DMS153 treated with DMSO at 0.1 percent for 48 hours (cell line): ENCODE data around the gene C1orf210.
A peak's percentile ranks its signal among the peaks of the same experiment; 100 is the strongest.

Source experiments
- DNase-seq: peaks from one replicate; lab custom pipeline; 2025; ENCODE audit not compliant: unreplicated experiment; lab: John Stamatoyannopoulos, UW

C1orf210 gene

GRCh38 chr1:43285269-43285990 lies at the start of gene C1orf210:
Gene C1orf210 (minus strand): TSS chr1:43285581. CDS start chr1:43283270, 2,311 bp downstream.
- DNase-seq: peak; percentile 92

GRCh38 chr1:43334453-43335205 lies 49.2 kb upstream of the C1orf210 start:
- no peak for DNase-seq

- DNase-seq: peak; percentile 53
Measured at GRCh38 chr1:43331688-43332087, 46.3 kb upstream of the C1orf210 start.

GRCh38 chr1:43329995-43330751 lies 44.8 kb upstream of the C1orf210 start:
- DNase-seq: no peak

GRCh38 chr1:43327549-43328292 lies 42.3 kb upstream of the C1orf210 start:
- DNase-seq: no peak

GRCh38 chr1:43325381-43325780 lies 40.0 kb upstream of the C1orf210 start:
- no peak for DNase-seq

GRCh38 chr1:43324810-43325209 lies 39.4 kb upstream of the C1orf210 start:
- DNase-seq: no peak

- DNase-seq: no peak
Measured at GRCh38 chr1:43322506-43322905, 37.1 kb upstream of the C1orf210 start.

DNA sequence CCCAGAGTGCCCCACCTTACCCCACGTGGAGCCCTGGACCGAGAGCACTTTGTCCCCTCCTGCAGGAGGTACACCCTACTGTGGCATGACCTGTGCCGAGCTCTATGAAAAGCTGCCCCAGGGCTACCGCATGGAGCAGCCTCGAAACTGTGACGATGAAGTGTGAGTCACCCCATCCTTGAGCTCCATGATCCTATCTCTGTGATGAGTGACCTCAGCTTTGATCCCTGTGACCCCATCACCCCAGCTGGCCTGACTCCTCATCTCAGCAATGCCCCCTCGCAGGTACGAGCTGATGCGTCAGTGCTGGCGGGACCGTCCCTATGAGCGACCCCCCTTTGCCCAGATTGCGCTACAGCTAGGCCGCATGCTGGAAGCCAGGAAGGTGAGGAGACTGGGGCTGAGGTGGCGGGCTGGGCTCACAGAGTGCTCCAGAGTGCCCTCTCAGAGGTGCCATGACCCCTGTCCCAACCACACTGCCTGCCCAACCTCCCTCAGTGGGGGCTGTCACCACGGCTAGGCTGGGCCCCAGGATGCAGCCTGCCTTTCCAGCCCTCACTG lies 36.0 kb upstream of the C1orf210 start:
- no peak for DNase-seq

DNA sequence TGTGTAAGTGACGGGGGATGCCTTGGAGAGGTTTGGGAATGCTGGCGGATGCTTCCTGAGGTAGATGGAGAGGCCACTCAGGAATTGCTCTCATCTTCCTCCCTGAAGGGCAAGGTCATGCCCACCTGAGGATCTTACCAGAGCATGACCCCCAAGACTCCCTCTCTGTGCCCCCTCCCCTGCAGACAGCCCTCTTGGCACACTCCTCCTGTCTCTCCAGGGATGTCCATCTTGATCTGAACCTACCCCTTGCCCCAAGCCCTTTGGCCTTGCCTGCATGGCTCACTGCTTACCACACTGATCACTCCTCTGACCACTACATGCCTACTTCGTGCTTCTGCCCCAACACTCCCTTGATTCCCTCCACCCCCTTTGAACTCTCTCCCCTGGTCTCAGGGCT lies 34.4 kb upstream of the C1orf210 start:
- DNase-seq: no peak

- no peak for DNase-seq
Measured at GRCh38 chr1:43319288-43319687, 33.9 kb upstream of the C1orf210 start.

- DNase-seq: no peak
Measured at GRCh38 chr1:43318831-43319230, 33.5 kb upstream of the C1orf210 start.

GRCh38 chr1:43317817-43318471 lies 32.6 kb upstream of the C1orf210 start:
- DNase-seq: no peak

- no peak for DNase-seq
Measured at GRCh38 chr1:43316738-43317520, 31.5 kb upstream of the C1orf210 start.

GRCh38 chr1:43315963-43316737 lies 30.8 kb upstream of the C1orf210 start:
- DNase-seq: no peak

GRCh38 chr1:43315481-43315880 lies 30.1 kb upstream of the C1orf210 start:
- DNase-seq: no peak

DNA sequence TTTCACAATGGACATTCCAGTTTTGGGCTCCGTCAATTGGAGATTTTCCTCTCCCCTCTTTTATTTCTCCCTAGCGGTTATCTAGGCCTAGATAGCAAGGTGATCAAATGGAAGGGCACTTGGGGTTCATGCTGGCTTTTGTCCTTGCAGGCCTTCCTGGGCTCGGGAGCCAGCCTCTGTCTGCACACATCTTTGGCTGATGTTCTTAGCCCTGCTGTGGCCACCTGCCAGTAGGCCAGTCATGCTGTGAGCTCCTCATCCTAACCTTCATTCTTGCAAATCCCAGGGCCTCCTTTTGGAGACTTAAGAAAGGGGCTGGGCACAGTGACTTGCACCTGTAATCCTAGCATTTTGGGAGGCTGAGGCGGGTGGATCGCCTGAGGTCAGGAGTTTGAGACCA lies 28.9 kb upstream of the C1orf210 start:
- DNase-seq: no peak

DNA sequence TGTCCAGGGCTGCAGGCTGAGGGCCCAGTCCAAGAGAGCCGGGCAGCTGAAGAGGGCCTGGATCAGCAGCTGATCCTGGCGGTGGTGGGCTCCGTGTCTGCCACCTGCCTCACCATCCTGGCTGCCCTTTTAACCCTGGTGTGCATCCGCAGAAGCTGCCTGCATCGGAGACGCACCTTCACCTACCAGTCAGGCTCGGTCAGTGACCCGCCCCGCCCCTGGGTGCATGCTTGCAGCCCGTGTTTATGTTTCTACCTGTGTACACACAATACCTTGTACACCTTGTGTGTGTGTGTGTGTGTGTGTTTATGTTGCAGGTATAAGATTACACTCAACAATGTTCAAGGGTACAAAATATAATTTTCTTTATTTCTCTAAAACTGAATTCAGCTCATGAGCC lies 28.4 kb upstream of the C1orf210 start:
- DNase-seq: no peak
